ENCODE results near the gene SMAD4.

GRCh38 chr18:51132256-51132935 is 102.4 kb downstream of the SMAD4 start:
- no peak for TF ChIP-seq CTCF (IDR thresholded peaks at IDR 0.05)
- no peak for TF ChIP-seq MAX (CRISPR knock-in tag; IDR thresholded peaks at IDR 0.05)
- TF ChIP-seq FOXP1 (CRISPR knock-in tag; IDR thresholded peaks at IDR 0.05; ENCODE audit: borderline replicate concordance) = no peak
- no peak for TF ChIP-seq ATF2 (CRISPR knock-in tag; IDR thresholded peaks at IDR 0.05; ENCODE audit: borderline replicate concordance, low read depth)
- no peak for TF ChIP-seq FOXP4 (CRISPR knock-in tag; IDR thresholded peaks at IDR 0.05)
- TF ChIP-seq SMAD4 (CRISPR knock-in tag; IDR thresholded peaks at IDR 0.05) = no peak
- no peak for TF ChIP-seq ZBTB21 (CRISPR knock-in tag; IDR thresholded peaks at IDR 0.05; ENCODE audit: borderline replicate concordance)
- TF ChIP-seq E2F1 (CRISPR knock-in tag; IDR thresholded peaks at IDR 0.05) = no peak
- no peak for TF ChIP-seq ETV6 (CRISPR knock-in tag; IDR thresholded peaks at IDR 0.05)
- no peak for TF ChIP-seq TCF7 (CRISPR knock-in tag; IDR thresholded peaks at IDR 0.05; ENCODE audit: low read depth)
- TF ChIP-seq AFF4 (CRISPR knock-in tag; IDR thresholded peaks at IDR 0.05; ENCODE audit: borderline replicate concordance) = no peak
- no peak for TF ChIP-seq ZNF532 (CRISPR knock-in tag; IDR thresholded peaks at IDR 0.05; ENCODE audit: borderline replicate concordance)
- no peak for TF ChIP-seq ZNF232 (CRISPR knock-in tag; IDR thresholded peaks at IDR 0.05)

Data from WTC11 (cell line).